ENCODE results near the gene KIF12.

KIF12 gene

GRCh38 chr9:114075602-114076001 is 23.5 kb downstream of the KIF12 start:
- Histone ChIP-seq H3K4me1 (ENCODE audit: low read length) (no peaks in the 10 kb centered on the region), H3F3A (ENCODE audit: insufficient read depth, low read length) (no peaks in the 10 kb centered on the region), H4K20me1 (ENCODE audit: insufficient read depth, low read length) (no peaks in the 10 kb centered on the region), H3K4me2 (ENCODE audit: low read depth, low read length) (no peak overlapping the region), H3K9ac (ENCODE audit: low read length) (no peak overlapping the region), H3K79me2 (ENCODE audit: low read length) (no peaks in the 10 kb centered on the region), H3K9me3 (replicated peaks; ENCODE audit: insufficient read depth, low read length) (no peaks in the 10 kb centered on the region), H3K9me2 (replicated peaks; ENCODE audit: insufficient read depth, low read length) (no peaks in the 10 kb centered on the region), H3K27me3 (replicated peaks; ENCODE audit: insufficient read depth, low read length) (no peaks in the 10 kb centered on the region), H2AFZ (ENCODE audit: low read length) (no peak overlapping the region), H3K36me3 (replicated peaks; ENCODE audit: insufficient read depth, low read length) (no peaks in the 10 kb centered on the region), H3K27ac (ENCODE audit: low read length) (no peak overlapping the region), H3K4me3 (ENCODE audit: low read length) (no peak overlapping the region)
- TF ChIP-seq EZH2phosphoT487 (IDR thresholded peaks at IDR 0.05; ENCODE audit: low read length) (no peak), CTCF (IDR thresholded peaks at IDR 0.05; ENCODE audit: low read length) (no peak), EZH2 (optimal IDR thresholded peaks at IDR 0.05; ENCODE audit: low read depth, low read length) (no peak)
- no peak for DNase-seq

DNA sequence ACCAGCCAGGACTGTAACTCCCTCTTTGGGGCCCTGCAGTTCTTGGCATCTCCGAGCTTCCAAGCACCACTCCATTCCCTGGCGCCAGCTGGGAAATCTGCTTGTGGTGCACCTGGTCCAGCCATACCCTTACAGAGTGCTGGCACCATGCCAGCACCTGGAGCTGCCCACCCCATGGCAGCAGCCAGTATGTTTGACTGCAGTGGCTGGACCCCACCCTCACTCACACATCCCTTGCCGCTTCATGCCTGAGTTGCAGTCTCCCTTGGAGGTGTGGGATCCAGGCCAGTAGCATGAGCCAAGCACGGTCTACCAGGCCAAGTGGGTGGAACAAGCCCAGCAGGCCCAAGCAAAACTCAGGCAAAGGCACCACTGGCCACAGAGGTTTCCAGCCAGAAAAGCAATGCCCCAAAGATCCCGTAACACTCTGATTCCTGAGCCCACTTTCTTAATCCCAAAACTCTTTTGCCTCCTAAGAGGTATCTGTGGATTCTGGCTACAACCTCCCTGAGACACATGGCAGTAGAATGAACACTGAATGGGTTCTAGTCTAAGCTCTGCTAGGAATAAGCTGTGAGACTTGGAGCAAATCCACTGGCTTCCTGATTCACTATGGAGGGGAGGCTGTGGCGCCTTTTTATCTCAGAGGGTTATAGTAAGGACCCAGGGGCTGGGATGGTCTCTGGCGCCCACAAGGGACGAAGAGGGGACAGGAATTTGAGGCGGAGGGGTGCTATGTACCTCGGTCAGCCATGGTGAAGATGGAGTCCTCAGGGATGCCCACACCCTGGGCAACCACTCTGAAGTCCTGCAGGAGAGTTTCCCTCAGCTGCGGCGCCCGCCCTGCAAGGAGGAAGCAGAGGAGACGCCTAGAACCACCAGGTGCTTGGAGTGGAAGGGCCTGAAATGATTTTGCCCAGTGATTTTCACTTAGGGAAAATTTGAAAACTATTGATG is 26.6 kb downstream of the KIF12 start:
- Histone ChIP-seq H3K27ac (ENCODE audit: low read length) (no peak overlapping the region), H3F3A (ENCODE audit: insufficient read depth, low read length) (no peaks in the 10 kb centered on the region), H3K4me2 (ENCODE audit: low read depth, low read length) (no peak overlapping the region), H3K9me3 (replicated peaks; ENCODE audit: insufficient read depth, low read length) (no peaks in the 10 kb centered on the region), H3K4me1 (ENCODE audit: low read length) (no peaks in the 10 kb centered on the region), H3K36me3 (replicated peaks; ENCODE audit: insufficient read depth, low read length) (no peaks in the 10 kb centered on the region), H3K27me3 (replicated peaks; ENCODE audit: insufficient read depth, low read length) (no peaks in the 10 kb centered on the region), H3K9me2 (replicated peaks; ENCODE audit: insufficient read depth, low read length) (no peaks in the 10 kb centered on the region), H3K9ac (ENCODE audit: low read length) (no peak overlapping the region), H3K4me3 (ENCODE audit: low read length) (no peak overlapping the region), H4K20me1 (ENCODE audit: insufficient read depth, low read length) (no peaks in the 10 kb centered on the region), H3K79me2 (ENCODE audit: low read length) (no peaks in the 10 kb centered on the region), H2AFZ (ENCODE audit: low read length) (no peak overlapping the region)
- no peak for DNase-seq
- TF ChIP-seq CTCF (IDR thresholded peaks at IDR 0.05; ENCODE audit: low read length) (no peak), EZH2phosphoT487 (IDR thresholded peaks at IDR 0.05; ENCODE audit: low read length) (no peak), EZH2 (optimal IDR thresholded peaks at IDR 0.05; ENCODE audit: low read depth, low read length) (no peak)

DNA sequence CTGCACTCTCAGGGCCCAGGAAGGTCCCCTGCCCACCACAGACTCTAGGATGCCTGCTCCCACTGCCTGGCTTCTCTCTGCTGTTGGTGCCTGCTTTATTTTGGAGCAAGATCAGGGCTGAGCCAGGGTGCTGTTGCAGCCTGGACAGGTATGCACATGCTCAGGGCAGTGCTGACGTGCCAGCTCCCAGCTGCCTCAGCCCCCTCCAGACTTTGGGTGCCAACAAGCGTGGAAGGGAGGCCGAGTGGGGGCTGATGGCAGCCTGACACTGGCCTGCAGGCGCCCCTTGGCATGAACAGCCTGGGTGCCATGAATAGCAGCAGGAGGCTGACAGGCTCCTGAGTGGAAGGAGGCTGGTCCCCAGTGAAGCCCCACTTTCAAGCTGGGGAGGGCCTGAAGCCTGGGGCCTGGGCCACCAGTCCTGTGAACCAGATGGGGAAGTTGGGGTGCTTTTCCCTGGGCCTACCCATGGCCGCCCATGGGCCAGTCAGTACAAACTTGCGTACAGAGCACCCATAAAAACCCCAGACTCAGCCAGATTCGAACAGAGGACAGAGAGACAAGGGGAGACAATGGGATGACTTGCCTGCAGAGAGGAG is 27.8 kb downstream of the KIF12 start:
- Histone ChIP-seq H3F3A (ENCODE audit: insufficient read depth, low read length) (no peaks in the 10 kb centered on the region), H3K9me2 (replicated peaks; ENCODE audit: insufficient read depth, low read length) (no peaks in the 10 kb centered on the region), H3K79me2 (ENCODE audit: low read length) (no peaks in the 10 kb centered on the region), H3K27me3 (replicated peaks; ENCODE audit: insufficient read depth, low read length) (no peaks in the 10 kb centered on the region), H4K20me1 (ENCODE audit: insufficient read depth, low read length) (no peaks in the 10 kb centered on the region), H2AFZ (ENCODE audit: low read length) (no peak overlapping the region), H3K4me3 (ENCODE audit: low read length) (no peak overlapping the region), H3K4me1 (ENCODE audit: low read length) (no peaks in the 10 kb centered on the region), H3K36me3 (replicated peaks; ENCODE audit: insufficient read depth, low read length) (no peaks in the 10 kb centered on the region), H3K9me3 (replicated peaks; ENCODE audit: insufficient read depth, low read length) (no peaks in the 10 kb centered on the region), H3K4me2 (ENCODE audit: low read depth, low read length) (no peak overlapping the region), H3K27ac (ENCODE audit: low read length) (no peak overlapping the region), H3K9ac (ENCODE audit: low read length) (no peak overlapping the region)
- no peak for DNase-seq
- TF ChIP-seq EZH2phosphoT487 (IDR thresholded peaks at IDR 0.05; ENCODE audit: low read length) (no peak), EZH2 (optimal IDR thresholded peaks at IDR 0.05; ENCODE audit: low read depth, low read length) (no peak), CTCF (IDR thresholded peaks at IDR 0.05; ENCODE audit: low read length) (no peak)
